NCI-H1930 (cell line): ENCODE measurements around the gene BPIFA3.

ENCODE experiments used
- DNase-seq, 2 experiments: peaks; one replicate each; lab custom pipeline; 2025; lab: John Stamatoyannopoulos, UW

The BPIFA3 gene

DNA sequence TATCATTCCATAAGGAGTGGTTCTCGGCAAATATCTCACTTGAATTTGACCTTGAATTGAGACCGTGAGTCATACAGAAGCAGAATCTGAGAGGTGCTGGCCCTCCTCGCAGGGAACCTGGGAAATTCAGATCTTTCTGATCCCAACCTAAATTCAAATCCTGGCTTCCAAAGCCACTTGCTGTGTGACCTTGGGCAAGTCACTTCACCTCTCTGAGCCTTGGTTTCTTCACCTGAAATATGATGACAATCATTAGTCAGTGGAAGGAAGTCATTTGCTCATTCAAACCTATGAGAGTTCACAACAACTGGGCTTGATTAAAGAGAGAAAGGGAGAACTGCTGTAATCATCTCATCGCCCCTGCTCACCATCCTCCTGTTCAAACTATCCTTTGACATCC, 7.2 kb downstream of the BPIFA3 start:
- no peak for DNase-seq

DNA sequence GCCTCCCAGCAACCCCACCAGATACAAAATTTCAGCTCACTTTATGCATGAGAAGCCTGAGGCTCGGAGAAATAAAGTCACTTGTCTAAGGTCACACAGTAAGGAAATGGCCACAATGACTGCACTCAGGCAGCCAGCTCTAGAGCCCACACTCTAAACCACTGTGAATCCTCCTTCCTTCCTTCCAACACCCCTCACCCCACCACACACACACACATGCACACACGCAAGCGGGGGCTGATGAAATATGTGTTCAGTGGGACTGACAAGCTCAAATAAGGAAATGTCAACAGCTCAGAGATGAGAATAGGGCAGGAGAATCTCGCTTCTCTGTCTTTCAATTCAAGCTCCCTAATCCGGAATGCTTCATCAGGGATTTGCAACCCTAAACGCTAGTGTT, 12.7 kb downstream of the BPIFA3 start:
- no peak for DNase-seq

- DNase-seq = no peak
Observed at GRCh38 chr20:33231237-33231636, 14.1 kb downstream of the BPIFA3 start.

DNA sequence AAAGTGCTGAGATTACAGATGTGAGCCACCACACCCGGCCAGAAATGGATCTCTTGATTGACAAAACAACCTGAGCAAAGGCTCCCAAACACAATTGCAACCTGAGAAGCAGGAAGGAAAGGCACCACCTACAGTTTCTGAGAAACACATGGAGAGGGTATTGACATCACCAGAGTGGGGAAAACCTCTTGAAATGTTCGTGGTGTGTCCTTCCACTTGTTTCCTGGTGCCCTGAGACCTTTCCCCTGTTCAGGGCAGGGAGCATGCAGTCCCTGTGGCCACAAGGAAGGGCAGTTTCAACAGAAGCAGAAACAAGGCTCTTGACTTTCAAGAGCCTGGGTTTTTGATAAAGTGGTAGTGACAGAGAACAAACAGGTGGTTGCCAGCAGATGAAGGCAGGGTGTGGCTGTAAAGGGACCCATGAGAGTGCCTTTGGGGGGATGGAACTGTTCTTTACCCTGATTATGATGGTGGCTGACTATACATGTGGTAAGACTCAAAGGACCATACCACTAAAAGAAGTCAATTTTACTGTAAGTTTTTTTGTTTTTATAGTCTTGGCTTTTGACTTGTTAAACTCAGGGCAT, 15.4 kb downstream of the BPIFA3 start:
- no peak for DNase-seq

DNA sequence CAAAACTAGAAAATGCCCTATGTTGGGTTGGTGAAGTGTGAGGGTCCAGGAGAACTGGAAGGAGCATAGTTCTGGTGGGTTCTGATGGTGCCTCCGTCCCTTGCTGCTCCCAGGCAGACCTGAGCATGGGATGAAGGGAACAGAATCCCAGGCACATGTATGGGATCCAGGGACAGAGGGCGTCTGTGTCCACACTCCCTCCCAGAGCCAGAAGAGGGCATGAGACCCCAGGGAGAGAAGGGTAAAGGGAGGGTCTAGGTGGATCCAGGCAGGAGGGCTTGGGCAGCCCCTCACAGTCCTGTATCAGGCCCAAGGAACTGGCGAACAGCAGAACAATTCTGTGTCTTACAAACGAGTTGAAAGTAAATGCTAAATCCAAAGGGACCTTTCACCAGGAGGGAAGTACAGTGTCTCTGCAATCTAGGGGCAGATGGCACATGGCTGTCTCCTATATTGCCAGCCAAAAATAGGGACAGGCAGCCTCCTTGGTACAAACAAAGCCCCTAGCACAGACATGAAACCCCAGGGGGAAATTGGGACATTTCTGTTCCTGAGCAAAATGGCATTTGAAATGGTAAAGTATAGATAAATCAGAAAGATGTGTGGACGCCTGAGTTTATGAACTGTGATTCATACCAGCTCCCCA, 16.1 kb downstream of the BPIFA3 start:
- DNase-seq = peak in 1 of 2 experiments; percentile 35

- no peak for DNase-seq
Observed at GRCh38 chr20:33234050-33234449, 16.9 kb downstream of the BPIFA3 start.

DNA sequence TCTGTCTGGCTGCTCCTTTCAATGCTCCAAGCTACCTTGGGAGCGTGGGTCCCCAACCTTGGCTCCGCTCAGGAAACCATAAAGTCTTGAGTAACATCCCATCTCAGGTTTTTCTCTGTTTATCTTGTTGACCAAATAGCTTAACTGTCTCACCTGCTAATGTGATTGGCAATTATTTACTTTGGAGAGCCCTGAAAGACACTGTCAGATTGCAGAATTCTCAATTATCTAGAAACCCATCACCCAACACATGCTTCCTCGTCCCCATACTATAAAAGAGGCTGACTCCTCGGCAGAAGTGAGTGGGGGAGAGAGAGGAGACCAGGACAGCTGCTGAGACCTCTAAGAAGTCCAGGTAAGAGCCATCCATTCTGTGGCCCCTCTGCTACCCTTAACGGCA, 18.5 kb downstream of the BPIFA3 start, which contains the start of gene BPIFA1:
Gene BPIFA1 (plus strand): TSS at position 301 of the 400 bp plus-strand sequence. CDS start 1,716 bp downstream, outside the sequence.
- DNase-seq = no peak

DNA sequence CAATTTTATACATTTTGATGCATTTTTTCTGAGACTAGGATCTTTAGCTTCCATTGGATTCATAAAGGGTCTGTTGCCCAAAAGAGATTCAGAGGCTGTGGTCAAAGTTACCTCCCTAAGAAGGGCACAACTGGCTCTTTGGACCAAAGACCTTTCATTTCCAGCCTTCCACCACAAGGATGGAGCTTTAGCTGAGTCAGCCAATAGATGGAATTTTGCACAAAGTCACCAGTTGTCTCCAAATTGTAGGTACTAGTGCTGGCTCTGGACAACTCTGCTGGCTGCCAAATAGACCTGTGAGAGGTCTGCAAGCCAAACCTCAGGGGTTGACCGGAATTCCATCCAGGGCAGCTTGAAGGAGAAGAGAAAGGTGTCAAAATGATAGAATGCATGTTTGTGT, 19.2 kb downstream of the BPIFA3 start:
- DNase-seq = no peak

DNA sequence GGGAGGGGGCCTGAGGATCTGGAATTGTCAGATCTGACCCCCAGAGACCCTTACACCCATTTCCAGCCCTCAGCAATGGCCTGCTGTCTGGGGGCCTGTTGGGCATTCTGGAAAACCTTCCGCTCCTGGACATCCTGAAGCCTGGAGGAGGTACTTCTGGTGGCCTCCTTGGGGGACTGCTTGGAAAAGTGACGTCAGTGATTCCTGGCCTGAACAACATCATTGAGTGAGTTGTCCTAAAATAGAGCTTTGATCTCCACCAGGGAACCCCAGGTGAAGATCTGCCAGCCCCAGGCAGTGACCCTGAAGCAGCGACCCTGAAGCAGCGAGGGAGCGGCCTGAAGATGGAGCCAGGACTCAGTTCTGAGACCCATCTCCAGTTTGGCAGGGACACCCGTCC, 20.8 kb downstream of the BPIFA3 start:
- no peak for DNase-seq

DNA sequence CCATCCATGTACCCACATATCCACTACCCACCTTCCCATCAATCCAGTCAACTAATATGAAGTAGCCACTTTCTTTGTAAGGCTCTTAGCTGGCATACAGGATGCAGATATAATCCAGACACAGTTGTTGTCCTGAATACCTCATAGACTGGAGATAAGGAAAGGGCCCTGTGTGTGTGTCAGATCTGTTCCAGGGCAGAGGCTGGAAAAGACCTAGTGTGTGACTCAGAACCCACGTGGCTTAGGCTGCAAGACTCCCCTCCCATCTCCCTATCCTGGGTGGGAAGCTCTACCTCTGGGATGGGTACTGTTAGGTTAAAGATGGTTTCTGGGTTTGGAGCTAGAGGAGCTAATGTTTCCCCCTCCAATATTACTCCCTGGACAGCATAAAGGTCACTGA, 22.3 kb downstream of the BPIFA3 start:
- no peak for DNase-seq

- DNase-seq = no peak
Observed at GRCh38 chr20:33239979-33240736, 23.0 kb downstream of the BPIFA3 start.

GRCh38 chr20:33240923-33241322, 23.8 kb downstream of the BPIFA3 start:
- DNase-seq = no peak

GRCh38 chr20:33242319-33243100, 25.4 kb downstream of the BPIFA3 start:
- DNase-seq = no peak

DNA sequence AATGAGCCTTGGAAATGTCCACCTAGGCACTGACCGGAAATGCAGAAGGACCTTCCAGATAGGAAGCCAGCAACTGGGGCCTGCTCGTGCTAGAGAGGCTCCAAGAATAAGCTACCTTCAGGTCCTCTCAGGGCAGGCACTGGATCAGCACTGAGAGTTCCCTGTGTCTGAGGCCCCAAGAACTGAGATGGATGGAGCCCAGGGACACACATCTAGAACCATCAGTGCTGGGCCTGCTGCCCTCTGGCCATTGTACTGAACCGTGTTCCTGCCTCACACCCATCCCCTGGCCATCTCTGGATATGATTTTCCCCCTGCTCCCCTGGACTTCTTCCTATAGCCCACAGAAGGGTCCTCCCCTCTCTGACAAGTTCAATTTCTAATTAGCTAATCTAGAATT, 28.9 kb downstream of the BPIFA3 start:
- DNase-seq = no peak

- DNase-seq = no peak
Observed at GRCh38 chr20:33249456-33249855, 32.3 kb downstream of the BPIFA3 start.

DNA sequence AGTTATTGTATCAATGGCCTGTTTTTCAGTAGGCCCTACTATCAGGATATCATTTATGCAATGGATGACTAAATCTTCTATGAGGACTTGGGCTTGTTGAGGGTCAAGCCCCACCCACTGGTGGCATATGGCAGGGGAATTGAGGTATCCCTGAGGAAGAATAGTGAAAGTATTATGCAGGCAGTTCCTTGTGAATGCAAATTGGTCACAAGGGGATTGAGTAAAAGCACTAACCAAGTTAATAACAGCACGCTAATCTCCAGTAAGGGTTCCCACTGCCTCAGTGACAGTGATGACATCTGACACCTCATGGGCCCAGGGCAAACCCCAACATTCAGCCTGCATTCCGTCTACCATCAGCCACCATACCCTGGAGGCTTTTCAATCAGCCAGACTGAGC, 33.5 kb downstream of the BPIFA3 start:
- DNase-seq = no peak

DNA sequence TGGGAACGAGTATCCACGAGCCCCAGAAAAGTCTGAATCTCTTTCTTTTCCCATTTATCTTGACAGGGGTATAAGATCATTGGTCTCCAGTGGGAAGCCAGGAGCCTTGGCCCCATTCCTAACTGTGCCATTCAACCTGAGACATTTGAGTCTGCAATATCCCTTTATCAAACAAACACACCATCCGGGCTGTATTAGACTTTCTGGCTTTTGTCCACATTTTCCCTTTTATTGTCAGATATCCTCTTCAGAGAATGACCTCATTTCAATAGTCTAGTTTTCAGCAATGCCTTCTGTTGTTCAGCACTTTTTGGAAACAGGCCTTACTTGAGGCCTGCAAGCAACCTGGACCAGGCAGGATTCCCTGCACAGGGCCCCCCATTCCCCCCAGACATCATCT, 34.3 kb downstream of the BPIFA3 start:
- DNase-seq = no peak

GRCh38 chr20:33252460-33252859, 35.3 kb downstream of the BPIFA3 start:
- DNase-seq = no peak

DNA sequence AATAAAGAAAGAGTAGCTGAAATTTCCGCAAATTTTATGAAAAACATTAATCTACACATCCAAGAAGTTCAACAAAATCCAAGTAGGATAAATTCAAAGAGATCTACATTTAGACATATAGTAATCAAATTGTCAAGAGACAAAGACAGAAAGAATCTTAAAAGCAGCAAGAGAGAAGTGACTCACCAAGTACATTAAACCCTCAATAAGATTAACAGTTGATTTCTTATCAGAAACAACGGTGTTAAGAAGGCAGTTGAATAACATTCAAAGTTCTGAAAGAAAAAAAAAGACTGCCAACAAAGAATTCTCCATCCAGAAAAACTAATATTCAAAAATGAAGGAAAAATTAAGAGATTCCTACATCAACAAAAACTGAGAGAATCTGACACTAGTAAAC, 37.9 kb downstream of the BPIFA3 start:
- no peak for DNase-seq

DNA sequence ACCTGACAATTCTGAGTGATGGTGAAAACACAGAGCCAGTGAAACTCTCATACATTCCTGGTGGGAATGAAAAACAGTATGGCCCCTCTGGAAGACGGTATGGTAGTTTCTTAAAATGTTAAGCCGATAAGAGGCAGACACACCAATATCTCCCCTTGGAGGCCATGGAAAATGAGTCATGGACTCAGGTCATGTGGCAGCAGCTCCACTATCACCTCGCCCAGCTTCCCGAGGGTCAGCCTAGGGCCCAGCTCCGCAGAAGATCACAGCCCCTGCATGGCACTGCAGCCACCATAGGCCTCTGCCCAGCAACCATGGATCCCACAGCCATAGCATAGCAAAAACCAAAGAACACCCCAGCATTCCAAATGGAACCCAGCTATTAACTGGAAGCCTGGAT, 40.1 kb downstream of the BPIFA3 start:
- no peak for DNase-seq

DNA sequence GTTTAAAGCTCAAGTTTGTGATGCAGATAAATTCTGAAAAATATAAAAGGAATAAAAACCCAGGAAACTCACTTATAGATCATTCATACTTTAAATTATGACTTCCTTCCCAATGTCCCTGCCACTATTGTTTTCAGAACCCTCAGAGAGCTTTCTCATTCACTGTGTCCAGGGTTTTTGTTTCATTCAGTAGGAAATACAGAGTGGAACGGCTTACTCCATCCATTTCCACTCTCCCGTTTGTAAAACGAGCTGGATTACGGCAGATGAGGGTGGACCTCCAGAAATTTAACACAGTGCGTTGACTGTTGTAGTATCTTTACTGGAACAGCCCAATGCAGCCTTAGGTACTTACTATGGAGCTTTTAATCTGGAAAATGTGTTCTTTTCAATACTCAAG, 42.2 kb downstream of the BPIFA3 start:
- no peak for DNase-seq

- DNase-seq = no peak
Observed at GRCh38 chr20:33261465-33261864, 44.3 kb downstream of the BPIFA3 start.

DNA sequence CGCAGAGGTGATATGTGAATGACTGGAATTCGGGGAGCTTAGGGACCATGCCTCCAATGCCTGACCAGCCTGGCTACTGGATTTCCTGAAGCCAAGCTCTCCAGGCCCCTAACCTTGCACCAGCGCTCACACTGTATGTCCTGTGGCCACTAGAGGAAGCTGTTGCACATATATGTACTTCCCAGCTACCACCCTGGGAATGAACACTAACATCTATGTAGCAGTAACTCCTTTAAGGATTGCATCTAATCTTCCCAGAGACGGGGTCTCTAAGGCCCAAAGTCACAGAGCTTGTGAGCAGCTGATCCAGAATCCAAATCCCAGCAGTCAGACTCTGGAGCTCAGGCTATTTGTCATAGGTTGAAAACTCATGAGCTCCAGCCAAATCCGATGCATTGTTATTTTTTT, 45.5 kb downstream of the BPIFA3 start:
- peak; percentile 11 to 47 for DNase-seq
